OCI-M1 (cell line): ENCODE measurements around the gene CTNNB1.

Experiments
- DNase-seq: peaks from one replicate; lab custom pipeline; 2025; lab: John Stamatoyannopoulos, UW

Gene CTNNB1

DNA sequence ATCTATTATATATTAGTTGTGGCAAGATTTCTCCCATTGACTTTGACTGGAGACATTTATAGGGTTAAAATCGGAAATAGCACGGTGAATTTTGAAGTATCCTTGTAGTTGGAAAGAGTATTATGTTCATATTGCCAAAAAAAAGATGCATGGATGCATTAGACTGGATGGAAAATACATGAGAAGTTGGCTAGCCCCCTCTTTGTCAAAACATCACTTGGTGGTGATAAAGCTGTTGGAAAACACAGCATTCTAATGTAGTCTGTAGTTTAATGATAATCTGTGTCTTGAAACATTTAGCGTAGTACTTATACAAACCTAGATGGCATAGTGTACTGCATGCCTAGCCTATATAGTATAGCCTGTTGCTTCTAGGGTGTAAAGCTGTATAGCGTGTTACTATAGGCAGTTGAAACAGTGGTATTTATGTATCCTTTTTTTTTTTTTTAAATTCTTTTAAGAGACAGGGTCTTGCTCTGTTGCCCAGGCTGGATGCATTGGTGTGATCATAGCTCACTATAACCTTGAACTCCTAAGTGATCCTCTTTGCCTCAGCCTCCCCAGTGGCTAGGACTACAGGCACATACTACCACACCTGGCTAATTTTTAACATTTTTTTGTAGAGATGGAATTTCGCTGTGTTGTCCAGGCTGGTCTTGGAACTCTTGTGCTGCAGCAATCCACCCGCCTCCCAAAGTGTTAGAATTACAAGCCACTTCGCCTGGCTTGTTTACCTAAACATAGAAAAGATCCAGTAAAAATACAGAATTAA lies 21.8 kb downstream of the CTNNB1 start:
- no peak for DNase-seq

DNA sequence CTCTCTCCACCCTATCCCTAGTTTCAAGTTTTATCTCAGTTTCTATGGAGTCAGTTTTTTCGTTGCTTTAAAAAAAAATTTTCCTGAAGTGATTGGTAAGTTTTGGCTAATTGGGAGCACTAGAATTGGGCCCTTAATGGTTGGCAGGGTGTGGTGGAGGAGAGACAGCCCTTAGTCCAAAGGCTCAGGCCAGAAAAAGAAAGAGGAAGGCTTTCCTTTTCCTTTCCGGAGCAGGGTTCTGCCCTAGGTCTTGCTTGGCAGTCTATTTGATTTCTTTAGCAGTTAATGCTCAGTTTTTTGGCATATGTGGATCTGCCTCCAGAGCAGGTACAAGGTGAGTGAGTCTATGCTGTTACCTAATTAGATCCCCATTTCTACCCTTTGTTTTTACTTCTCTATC lies 22.7 kb downstream of the CTNNB1 start:
- no peak for DNase-seq

DNA sequence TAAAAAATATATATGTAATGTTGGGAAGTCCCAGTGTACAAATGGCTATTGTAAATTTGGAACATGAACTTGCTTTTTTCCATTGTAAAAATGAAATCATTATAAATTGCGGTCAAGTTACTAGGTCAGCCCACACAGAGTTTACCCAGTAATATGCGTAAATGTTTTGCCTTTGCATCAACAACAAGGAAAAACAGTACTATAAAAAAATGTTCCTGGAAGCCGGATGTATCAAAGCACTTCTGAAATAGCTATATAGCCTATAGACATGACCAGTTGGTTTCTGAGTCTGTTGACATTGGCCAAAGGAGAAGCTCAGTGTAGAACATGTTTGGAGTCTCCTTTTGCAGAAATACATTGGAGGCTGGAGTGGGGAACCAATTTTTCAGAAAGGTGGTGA lies 23.2 kb downstream of the CTNNB1 start:
- DNase-seq = no peak

DNA sequence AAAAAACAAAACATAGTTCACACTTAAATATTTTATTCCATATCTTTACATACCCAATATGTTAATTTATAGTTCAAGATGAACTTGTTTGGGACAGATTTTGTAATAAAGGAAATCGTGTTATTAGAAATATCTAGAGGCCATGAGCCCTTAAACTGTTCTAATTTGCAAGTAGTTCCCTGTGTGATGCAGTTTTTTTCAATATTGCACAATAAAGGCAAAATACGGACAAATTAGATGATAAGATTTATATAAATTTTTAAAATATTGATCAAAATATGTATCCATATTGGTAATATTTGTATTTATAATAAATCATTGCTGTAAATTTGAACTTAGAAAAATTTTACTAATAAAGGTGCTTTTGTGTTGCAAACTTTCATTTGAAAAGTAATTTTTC lies 23.8 kb downstream of the CTNNB1 start:
- no peak for DNase-seq

DNA sequence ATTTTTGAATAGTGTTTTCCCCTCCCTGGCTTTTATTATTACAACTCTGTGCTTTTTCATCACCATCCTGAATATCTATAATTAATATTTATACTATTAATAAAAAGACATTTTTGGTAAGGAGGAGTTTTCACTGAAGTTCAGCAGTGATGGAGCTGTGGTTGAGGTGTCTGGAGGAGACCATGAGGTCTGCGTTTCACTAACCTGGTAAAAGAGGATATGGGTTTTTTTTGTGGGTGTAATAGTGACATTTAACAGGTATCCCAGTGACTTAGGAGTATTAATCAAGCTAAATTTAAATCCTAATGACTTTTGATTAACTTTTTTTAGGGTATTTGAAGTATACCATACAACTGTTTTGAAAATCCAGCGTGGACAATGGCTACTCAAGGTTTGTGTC lies 24.4 kb downstream of the CTNNB1 start:
- no peak for DNase-seq

DNA sequence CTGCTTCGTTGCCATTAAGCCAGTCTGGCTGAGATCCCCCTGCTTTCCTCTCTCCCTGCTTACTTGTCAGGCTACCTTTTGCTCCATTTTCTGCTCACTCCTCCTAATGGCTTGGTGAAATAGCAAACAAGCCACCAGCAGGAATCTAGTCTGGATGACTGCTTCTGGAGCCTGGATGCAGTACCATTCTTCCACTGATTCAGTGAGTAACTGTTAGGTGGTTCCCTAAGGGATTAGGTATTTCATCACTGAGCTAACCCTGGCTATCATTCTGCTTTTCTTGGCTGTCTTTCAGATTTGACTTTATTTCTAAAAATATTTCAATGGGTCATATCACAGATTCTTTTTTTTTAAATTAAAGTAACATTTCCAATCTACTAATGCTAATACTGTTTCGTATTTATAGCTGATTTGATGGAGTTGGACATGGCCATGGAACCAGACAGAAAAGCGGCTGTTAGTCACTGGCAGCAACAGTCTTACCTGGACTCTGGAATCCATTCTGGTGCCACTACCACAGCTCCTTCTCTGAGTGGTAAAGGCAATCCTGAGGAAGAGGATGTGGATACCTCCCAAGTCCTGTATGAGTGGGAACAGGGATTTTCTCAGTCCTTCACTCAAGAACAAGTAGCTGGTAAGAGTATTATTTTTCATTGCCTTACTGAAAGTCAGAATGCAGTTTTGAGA lies 25.0 kb downstream of the CTNNB1 start:
- no peak for DNase-seq

DNA sequence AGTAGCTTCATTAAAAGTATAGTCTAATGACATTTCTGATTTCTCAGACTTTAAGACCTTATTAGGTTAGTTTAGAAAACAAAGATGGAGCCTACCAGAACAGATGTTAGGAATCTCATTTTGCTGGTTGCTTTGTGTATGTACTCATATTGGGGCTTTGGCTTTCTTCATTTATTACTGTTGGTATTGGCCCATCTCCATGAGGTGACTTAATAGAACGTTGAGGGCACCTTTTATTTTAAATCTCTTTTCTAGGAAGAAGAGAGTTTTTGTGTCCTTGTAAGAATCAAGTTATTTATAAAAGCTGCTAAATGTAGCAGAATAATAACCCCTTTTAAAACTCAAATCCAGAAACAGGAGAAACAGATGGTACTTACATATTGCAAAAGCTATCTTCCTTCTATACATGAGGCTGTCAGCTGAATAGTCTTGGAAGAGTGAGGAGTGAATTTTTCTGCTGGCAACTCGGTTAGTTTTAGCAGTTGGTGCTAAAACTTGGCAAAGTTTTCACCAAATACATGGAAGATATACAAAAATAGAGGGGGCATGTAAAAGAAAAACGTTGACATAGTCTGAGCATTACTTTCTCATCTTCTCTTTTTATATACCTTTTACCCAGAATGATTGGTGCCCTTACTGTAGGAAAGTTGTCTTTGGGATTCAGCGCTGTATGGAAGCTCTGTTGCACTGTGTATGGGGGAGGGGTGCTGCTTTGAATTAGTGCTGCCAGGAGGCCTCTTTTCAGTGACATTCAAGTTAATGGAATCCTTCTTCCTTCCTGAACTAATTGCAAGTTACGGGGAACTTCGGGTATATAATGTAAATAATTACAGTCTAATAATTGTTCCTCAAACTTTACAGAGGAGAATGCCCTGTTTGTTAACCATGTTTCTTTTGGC lies 35.8 kb downstream of the CTNNB1 start:
- no peak for DNase-seq

DNA sequence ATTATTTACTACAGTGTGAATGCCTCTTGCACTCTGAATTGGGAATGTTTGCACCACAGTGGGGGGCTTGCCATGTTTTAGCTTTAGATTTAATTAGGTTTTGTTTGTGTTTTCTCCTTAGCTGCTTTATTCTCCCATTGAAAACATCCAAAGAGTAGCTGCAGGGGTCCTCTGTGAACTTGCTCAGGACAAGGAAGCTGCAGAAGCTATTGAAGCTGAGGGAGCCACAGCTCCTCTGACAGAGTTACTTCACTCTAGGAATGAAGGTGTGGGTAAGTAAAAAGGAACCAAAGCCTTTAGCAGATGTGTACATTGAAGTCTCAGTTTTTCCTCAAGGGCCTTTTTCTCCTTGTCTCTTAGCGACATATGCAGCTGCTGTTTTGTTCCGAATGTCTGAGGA lies 36.9 kb downstream of the CTNNB1 start:
- no peak for DNase-seq

- DNase-seq = no peak
Observed at GRCh38 chr3:41237907-41238306, 38.6 kb downstream of the CTNNB1 start.

DNA sequence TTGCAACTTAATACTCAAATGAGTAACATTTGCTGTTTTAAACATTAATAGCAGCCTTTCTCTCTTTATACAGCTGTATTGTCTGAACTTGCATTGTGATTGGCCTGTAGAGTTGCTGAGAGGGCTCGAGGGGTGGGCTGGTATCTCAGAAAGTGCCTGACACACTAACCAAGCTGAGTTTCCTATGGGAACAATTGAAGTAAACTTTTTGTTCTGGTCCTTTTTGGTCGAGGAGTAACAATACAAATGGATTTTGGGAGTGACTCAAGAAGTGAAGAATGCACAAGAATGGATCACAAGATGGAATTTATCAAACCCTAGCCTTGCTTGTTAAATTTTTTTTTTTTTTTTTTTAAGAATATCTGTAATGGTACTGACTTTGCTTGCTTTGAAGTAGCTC lies 40.3 kb downstream of the CTNNB1 start:
- no peak for DNase-seq

DNA sequence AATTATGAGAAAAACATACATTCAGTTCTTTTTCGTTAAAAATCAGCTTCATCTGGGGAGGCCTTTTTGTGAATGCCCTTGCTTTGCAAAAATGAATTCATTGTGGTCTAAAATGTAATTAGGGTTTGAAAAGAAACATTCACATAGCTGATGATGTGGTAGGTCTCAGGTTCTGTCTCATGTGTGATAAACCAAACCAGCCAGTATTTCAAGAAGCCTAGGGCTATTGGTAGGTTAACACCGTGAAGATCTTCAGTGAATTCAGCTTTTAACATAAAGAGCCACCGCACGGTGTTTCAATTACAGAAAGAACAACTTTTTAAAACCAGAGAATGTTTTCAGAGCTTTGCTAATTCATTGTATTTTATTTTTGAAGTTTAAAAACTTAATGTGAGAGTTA lies 41.9 kb downstream of the CTNNB1 start:
- DNase-seq = no peak

DNA sequence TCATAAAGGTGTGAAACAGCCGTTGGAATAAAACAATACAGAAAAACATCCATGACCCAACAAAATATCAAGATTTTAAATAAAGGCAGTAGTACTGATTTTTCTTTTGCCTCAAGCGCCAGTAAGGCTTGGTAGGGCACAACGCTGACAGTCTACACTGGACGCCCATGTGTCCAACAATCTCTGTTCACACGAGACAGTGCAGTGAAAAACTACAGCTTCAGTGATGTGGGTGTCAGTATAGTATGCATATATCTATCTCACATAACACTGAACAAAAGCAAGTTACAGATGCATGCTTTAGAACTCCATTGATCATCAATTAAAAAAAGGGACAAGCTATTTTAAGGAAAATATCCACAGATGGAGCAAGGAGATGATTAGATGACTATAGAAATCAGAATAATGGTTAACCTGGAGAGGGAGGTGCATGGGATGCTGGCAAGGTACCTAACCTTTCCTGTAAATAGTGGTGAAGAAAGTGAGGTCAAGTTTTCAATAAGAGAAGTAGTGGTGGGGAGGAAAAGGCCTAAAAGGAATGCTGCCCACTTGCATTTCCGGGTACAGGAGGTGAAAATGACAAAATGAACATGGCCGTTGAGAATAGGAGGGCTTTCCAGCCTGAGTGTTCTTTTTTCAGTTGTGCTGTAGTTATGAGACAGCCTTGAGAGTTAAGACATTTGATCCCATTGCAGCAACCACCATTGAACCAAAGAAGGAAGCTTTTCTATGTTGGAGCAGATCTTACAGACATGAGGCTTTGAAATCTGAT lies 42.7 kb downstream of the CTNNB1 start:
- no peak for DNase-seq

GRCh38 chr3:41243183-41243582 lies 43.9 kb downstream of the CTNNB1 start:
- DNase-seq = no peak

GRCh38 chr3:41244620-41245336 lies 45.5 kb downstream of the CTNNB1 start:
- no peak for DNase-seq

GRCh38 chr3:41247055-41248004 lies 48.0 kb downstream of the CTNNB1 start:
- DNase-seq = no peak

GRCh38 chr3:41248525-41248924 lies 49.2 kb downstream of the CTNNB1 start:
- no peak for DNase-seq

GRCh38 chr3:41249318-41249717 lies 50.0 kb downstream of the CTNNB1 start:
- no peak for DNase-seq

DNA sequence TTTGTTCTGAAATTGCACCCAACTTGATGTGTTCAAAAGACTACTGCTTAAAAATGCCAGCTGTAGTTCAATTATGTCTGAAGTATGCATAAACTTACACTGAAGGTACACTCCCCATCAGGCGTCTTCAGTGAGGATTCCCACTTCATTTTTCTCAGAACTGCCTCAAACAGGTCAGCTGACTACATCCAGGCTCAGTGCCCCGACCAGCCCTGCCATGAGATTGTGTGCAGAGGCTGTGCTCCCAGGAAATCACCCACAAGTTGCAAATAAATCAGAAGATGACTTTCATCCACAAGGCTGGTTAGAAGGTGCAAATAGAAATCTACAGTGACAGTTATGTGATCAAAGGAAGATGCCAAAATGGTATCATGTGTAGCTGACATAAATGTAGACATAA lies 51.5 kb downstream of the CTNNB1 start:
- DNase-seq = no peak

- DNase-seq = no peak
Observed at GRCh38 chr3:41251593-41251992, 52.3 kb downstream of the CTNNB1 start.

DNA sequence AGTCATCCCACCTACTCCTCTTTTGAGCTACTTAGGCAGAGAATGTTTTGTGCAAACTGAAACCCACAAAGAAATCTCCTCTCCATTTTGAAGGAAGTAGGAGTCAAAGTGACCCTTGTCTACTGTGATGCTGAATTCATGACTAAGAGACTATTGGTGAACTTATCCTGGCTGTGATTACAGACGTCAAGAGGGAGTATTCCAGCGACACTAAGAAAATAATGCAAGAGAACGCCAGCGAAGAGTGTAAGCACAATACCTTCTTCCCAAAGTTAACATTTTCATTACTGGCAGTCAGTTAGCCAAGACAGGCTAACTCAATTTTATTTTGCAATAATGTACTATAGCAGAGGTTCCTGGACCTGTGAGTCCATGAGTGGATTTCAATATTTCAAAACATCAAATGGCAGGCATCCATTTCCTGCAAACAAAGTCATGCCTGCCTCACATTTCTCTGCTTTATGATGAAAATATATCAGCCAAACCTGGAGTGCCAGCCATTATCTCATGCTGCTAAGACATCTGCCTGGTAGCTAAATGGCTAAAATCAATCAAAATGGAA lies 59.0 kb downstream of the CTNNB1 start:
- DNase-seq = no peak
